BLaER1 treated with 17β-estradiol and CSF1 and Interleukin-3, amounts not matched to agents 10 nM and 100 nM (cell line): Measurements from ENCODE around the gene GREM2.

Experiments used
- H3K27ac ChIP-seq, 11 experiments: shearing (Covaris generic); formaldehyde crosslinking; 2 replicates each; pipeline ENCODE4 v1.8.1; 2022
- H3K27me3 ChIP-seq, 11 experiments: shearing (Covaris generic); formaldehyde crosslinking; 2 replicates each; pipeline ENCODE4 v1.8.1; 2022
- H3K36me3 ChIP-seq, 11 experiments: shearing (Covaris generic); formaldehyde crosslinking; 2 replicates each; pipeline ENCODE4 v1.8.1; 2022
- H3K4me1 ChIP-seq, 10 experiments: shearing (Covaris generic); formaldehyde crosslinking; 2 replicates each; pipeline ENCODE4 v1.8.1; 2022
- H3K4me2 ChIP-seq, 11 experiments: shearing (Covaris generic); formaldehyde crosslinking; 2 replicates each; pipeline ENCODE4 v1.8.1; 2022
- H3K4me3 ChIP-seq, 10 experiments: shearing (Covaris generic); formaldehyde crosslinking; 2 replicates each; pipeline ENCODE4 v1.8.1; 2022
- H3K9ac ChIP-seq, 11 experiments: shearing (Covaris generic); formaldehyde crosslinking; 2 replicates each; pipeline ENCODE4 v1.8.1; 2022
- H3K9me3 ChIP-seq, 11 experiments: shearing (Covaris generic); formaldehyde crosslinking; replicated peaks in 1 of 11; 2 replicates each; pipeline ENCODE4 v1.8.1; 2022
- H4K20me1 ChIP-seq, 11 experiments: shearing (Covaris generic); formaldehyde crosslinking; 2 replicates each; pipeline ENCODE4 v1.8.1; 2022
- Cebpa-rat ChIP-seq, 11 experiments: shearing (Covaris generic); IDR thresholded peaks; 2 replicates each; pipeline ENCODE4 v1.8.1; 2022

GREM2 gene

GRCh38 chr1:240496356-240496755 lies 115.6 kb downstream of the GREM2 start:
- Histone ChIP-seq H3K9ac (no peak overlapping the region), H3K4me2 (no peak overlapping the region), H3K4me3 (no peak overlapping the region), H3K4me1 (peaks cover 20 to 27% (median 23%) of the 10 kb centered on the region in 10 experiments), H3K9me3 (peaks cover 12 to 44% (median 29%) of the 10 kb centered on the region in 11 experiments), H3K27me3 (no peaks in the 10 kb centered on the region), H3K27ac (no peak overlapping the region), H4K20me1 (no peaks in the 10 kb centered on the region), H3K36me3 (no peaks in the 10 kb centered on the region)
- TF ChIP-seq Cebpa-rat (IDR thresholded peaks at IDR 0.05), result no peak

GRCh38 chr1:240495601-240496000 lies 116.4 kb downstream of the GREM2 start:
- Histone ChIP-seq H3K36me3 (no peaks in the 10 kb centered on the region), H3K27me3 (no peaks in the 10 kb centered on the region), H3K4me1 (peaks cover 20 to 27% (median 23%) of the 10 kb centered on the region in 10 experiments), H4K20me1 (no peaks in the 10 kb centered on the region), H3K9me3 (peaks cover 12 to 36% (median 23%) of the 10 kb centered on the region in 11 experiments), H3K27ac (no peak overlapping the region), H3K4me3 (no peak overlapping the region), H3K4me2 (no peak overlapping the region), H3K9ac (no peak overlapping the region)
- TF ChIP-seq Cebpa-rat (IDR thresholded peaks at IDR 0.05), result no peak

GRCh38 chr1:240492832-240493440 lies 119.0 kb downstream of the GREM2 start:
- no peak overlapping the region for H3K4me3 ChIP-seq
- no peak overlapping the region for H3K4me2 ChIP-seq

GRCh38 chr1:240491796-240492195 lies 120.2 kb downstream of the GREM2 start:
- TF ChIP-seq Cebpa-rat (IDR thresholded peaks at IDR 0.05), result no peak

More at GRCh38 chr1:240492832-240493440, 119.0 kb downstream of the GREM2 start:
- Histone ChIP-seq H3K9ac (no peak overlapping the region), H3K27me3 (no peaks in the 10 kb centered on the region), H4K20me1 (no peaks in the 10 kb centered on the region), H3K4me1 (peaks cover 2 to 9% (median 7%) of the 10 kb centered on the region in 10 experiments; a peak in 19 of 20 replicates), H3K27ac (no peak overlapping the region), H3K9me3 (peaks cover 12 to 23% (median 19%) of the 10 kb centered on the region in 11 experiments), H3K36me3 (no peaks in the 10 kb centered on the region)
- TF ChIP-seq Cebpa-rat (IDR thresholded peaks at IDR 0.05), result no peak

GRCh38 chr1:240491156-240491555 lies 120.8 kb downstream of the GREM2 start:
- H3K9ac ChIP-seq, result no peak overlapping the region
- no peaks in the 10 kb centered on the region for H4K20me1 ChIP-seq
- no peak overlapping the region for H3K27ac ChIP-seq
- no peak for TF ChIP-seq Cebpa-rat (IDR thresholded peaks at IDR 0.05)
- H3K4me2 ChIP-seq, result no peak overlapping the region
- no peaks in the 10 kb centered on the region for H3K36me3 ChIP-seq
- 0 out of 20 replicates have a peak, but pooled peaks cover 0 to 4% (median 0%) of the 10 kb centered on the region in 10 experiments for H3K4me1 ChIP-seq
- H3K27me3 ChIP-seq, result no peaks in the 10 kb centered on the region
- peaks cover 12 to 23% (median 19%) of the 10 kb centered on the region in 11 experiments for H3K9me3 ChIP-seq
- H3K4me3 ChIP-seq, result no peak overlapping the region

More at GRCh38 chr1:240491796-240492195, 120.2 kb downstream of the GREM2 start:
- Histone ChIP-seq H3K9me3 (peaks cover 12 to 23% (median 19%) of the 10 kb centered on the region in 11 experiments), H3K9ac (no peak overlapping the region), H4K20me1 (no peaks in the 10 kb centered on the region), H3K27ac (no peak overlapping the region), H3K4me3 (no peak overlapping the region), H3K4me2 (no peak overlapping the region), H3K36me3 (no peaks in the 10 kb centered on the region), H3K27me3 (no peaks in the 10 kb centered on the region), H3K4me1 (0 out of 20 replicates have a peak, but pooled peaks cover 0 to under 1% (median 0%) of the 10 kb centered on the region in 10 experiments)

- Histone ChIP-seq H3K4me2 (no peak overlapping the region), H3K4me3 (no peak overlapping the region), H3K9ac (no peak overlapping the region), H3K27ac (no peak overlapping the region), H4K20me1 (no peaks in the 10 kb centered on the region), H3K9me3 (peaks cover 2 to 7% (median 4%) of the 10 kb centered on the region in 11 experiments; a peak in 20 of 22 replicates), H3K36me3 (no peaks in the 10 kb centered on the region), H3K4me1 (0 out of 20 replicates have a peak, but pooled peaks cover 0 to 4% (median 0%) of the 10 kb centered on the region in 10 experiments), H3K27me3 (no peaks in the 10 kb centered on the region)
- no peak for TF ChIP-seq Cebpa-rat (IDR thresholded peaks at IDR 0.05)
Observed at GRCh38 chr1:240487493-240487892, 124.5 kb downstream of the GREM2 start.

- H4K20me1 ChIP-seq, result no peaks in the 10 kb centered on the region
- no peak overlapping the region for H3K9ac ChIP-seq
- 0 out of 22 replicates have a peak, but pooled peaks cover 0 to under 1% (median 0%) of the 10 kb centered on the region in 11 experiments for H3K9me3 ChIP-seq
- H3K4me1 ChIP-seq, result 0 out of 20 replicates have a peak, but pooled peaks cover 0 to 4% (median 0%) of the 10 kb centered on the region in 10 experiments
- H3K4me3 ChIP-seq, result no peak overlapping the region
- H3K36me3 ChIP-seq, result no peaks in the 10 kb centered on the region
- no peak overlapping the region for H3K4me2 ChIP-seq
- no peak overlapping the region for H3K27ac ChIP-seq
- H3K27me3 ChIP-seq, result no peaks in the 10 kb centered on the region
- TF ChIP-seq Cebpa-rat (IDR thresholded peaks at IDR 0.05), result no peak
Observed at GRCh38 chr1:240486611-240487010, 125.3 kb downstream of the GREM2 start.

- Histone ChIP-seq H3K4me2 (no peak overlapping the region), H3K9me3 (no peaks in the 10 kb centered on the region), H3K36me3 (no peaks in the 10 kb centered on the region), H3K27ac (no peak overlapping the region), H3K27me3 (no peaks in the 10 kb centered on the region), H4K20me1 (no peaks in the 10 kb centered on the region), H3K4me3 (no peak overlapping the region), H3K9ac (no peak overlapping the region), H3K4me1 (0 out of 20 replicates have a peak, but pooled peaks cover 0 to 4% (median 0%) of the 10 kb centered on the region in 10 experiments)
- TF ChIP-seq Cebpa-rat (IDR thresholded peaks at IDR 0.05), result no peak
Observed at GRCh38 chr1:240484804-240485443, 127.0 kb downstream of the GREM2 start.

GRCh38 chr1:240478536-240478935 lies 133.4 kb downstream of the GREM2 start:
- Histone ChIP-seq H3K36me3 (no peaks in the 10 kb centered on the region), H4K20me1 (no peaks in the 10 kb centered on the region), H3K4me1 (peaks cover 0 to 4% (median 0%) of the 10 kb centered on the region in 10 experiments; a peak in 1 of 20 replicates), H3K4me3 (no peak overlapping the region), H3K9ac (no peak overlapping the region), H3K4me2 (no peak overlapping the region), H3K27me3 (no peaks in the 10 kb centered on the region), H3K9me3 (peaks cover 0 to 21% (median 12%) of the 10 kb centered on the region in 11 experiments; a peak in 13 of 22 replicates), H3K27ac (no peak overlapping the region)
- no peak for TF ChIP-seq Cebpa-rat (IDR thresholded peaks at IDR 0.05)
